Suprapubic skin (tissue), 4 donors: ENCODE results near the gene PANK3. TPM values are rescaled to one million over a fixed set of nuclear protein-coding genes. Genes with fewer than 3 reads are reported as not detected.

Experiments
- DNase-seq, 2 donors: peaks; one replicate each; pipeline ENCODE4 v3.0.0-alpha.2; 2019; ENCODE audit warnings: low spot score in 2 of 2
- H3K27ac ChIP-seq: fragments of 200-600 bp; sonication (generic); one replicate; pipeline ENCODE4 v1.5.1; 2019
- H3K27me3 ChIP-seq: fragments of 200-600 bp; sonication (generic); one replicate; pipeline ENCODE4 v1.5.1; 2019
- H3K36me3 ChIP-seq: fragments of 200-600 bp; sonication (generic); one replicate; pipeline ENCODE4 v1.5.1; 2019
- H3K4me1 ChIP-seq: fragments of 200-600 bp; sonication (generic); one replicate; pipeline ENCODE4 v1.5.1; 2019
- H3K4me3 ChIP-seq: fragments of 200-600 bp; sonication (generic); one replicate; pipeline ENCODE4 v1.5.1; 2019; ENCODE audit warnings: mild to moderate bottlenecking
- H3K9me3 ChIP-seq: fragments of 200-600 bp; sonication (generic); one replicate; pipeline ENCODE4 v1.5.1; 2019
- EP300 ChIP-seq: sonication (generic); formaldehyde crosslinking; IDR thresholded peaks from one replicate; pipeline ENCODE4 v1.6.1; 2017; ENCODE audit warnings: antibody characterized with exemption
- POLR2A ChIP-seq, 2 donors: fragments of 450-650 bp; IDR thresholded peaks; one replicate each; pipeline ENCODE4 v1.6.1; 2017; ENCODE audit warnings: antibody characterized with exemption in 2 of 2, mild to moderate bottlenecking in 2 of 2, moderate library complexity in 2 of 2
- POLR2AphosphoS5 ChIP-seq, 3 donors: sonication (generic); formaldehyde crosslinking; IDR thresholded peaks; one replicate each; pipeline ENCODE4 v1.6.1; 2017; ENCODE audit warnings: antibody characterized with exemption in 3 of 3
- WGBS: methylation state at CpG from one replicate; pipeline ENCODE4 v1.1.5; 2018; 5-methylcytosine and 5-hydroxymethylcytosine counted together
- total RNA-seq, 4 donors: library from RNA; depleted of rRNA; stranded (reverse); fragments of >200 nt; gene quantifications; one replicate each; pipeline ENCODE4 v1.1.0, GENCODE V29; 2016
- TF ChIP-seq, protein P1 (sequence below), 2 donors: fragments of 200-600 bp in 1 of 2; fragments of 450-650 bp in 1 of 2; sonication (generic) in 1 of 2; IDR thresholded peaks; one replicate each; pipeline ENCODE4 v1.5.1; 2016 to 2019; ENCODE audit warnings: antibody characterized with exemption in 2 of 2, mild to moderate bottlenecking in 1 of 2, moderate library complexity in 1 of 2

Gene PANK3
- total RNA-seq, 4 donors from 2014 or later: 30.3 to 53.7 (median 35.0) TPM

DNA sequence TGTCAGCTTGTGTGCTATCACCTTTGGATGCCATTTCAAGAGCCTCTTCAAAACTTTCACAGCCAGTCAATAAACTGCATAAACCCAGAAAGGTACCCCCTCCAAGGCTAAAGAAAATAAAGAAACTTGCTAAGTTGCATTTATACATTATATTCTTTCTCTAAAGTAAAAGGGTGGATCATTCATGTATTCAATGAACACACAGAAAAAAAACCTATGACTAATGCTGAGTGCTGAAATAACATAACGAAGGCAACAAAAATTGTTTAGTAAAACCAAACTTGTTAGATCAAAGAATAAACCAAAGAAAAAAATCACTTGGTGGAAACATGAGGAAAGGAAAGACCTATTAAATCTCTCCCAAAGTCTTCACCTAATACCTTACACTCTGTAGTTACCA is 15.2 kb downstream of the PANK3 start:
- TF ChIP-seq POLR2A (IDR thresholded peaks at IDR 0.05): no peak
- TF ChIP-seq POLR2AphosphoS5 (IDR thresholded peaks at IDR 0.05): no peak
- TF ChIP-seq EP300: no peak
- TF ChIP-seq, protein P1, sequence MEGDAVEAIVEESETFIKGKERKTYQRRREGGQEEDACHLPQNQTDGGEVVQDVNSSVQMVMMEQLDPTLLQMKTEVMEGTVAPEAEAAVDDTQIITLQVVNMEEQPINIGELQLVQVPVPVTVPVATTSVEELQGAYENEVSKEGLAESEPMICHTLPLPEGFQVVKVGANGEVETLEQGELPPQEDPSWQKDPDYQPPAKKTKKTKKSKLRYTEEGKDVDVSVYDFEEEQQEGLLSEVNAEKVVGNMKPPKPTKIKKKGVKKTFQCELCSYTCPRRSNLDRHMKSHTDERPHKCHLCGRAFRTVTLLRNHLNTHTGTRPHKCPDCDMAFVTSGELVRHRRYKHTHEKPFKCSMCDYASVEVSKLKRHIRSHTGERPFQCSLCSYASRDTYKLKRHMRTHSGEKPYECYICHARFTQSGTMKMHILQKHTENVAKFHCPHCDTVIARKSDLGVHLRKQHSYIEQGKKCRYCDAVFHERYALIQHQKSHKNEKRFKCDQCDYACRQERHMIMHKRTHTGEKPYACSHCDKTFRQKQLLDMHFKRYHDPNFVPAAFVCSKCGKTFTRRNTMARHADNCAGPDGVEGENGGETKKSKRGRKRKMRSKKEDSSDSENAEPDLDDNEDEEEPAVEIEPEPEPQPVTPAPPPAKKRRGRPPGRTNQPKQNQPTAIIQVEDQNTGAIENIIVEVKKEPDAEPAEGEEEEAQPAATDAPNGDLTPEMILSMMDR (IDR thresholded peaks at IDR 0.05): no peak
- H3K4me1 ChIP-seq: peaks cover 2% of the 10 kb centered on the region
- no peaks in the 10 kb centered on the region for H3K9me3 ChIP-seq
- H3K27ac ChIP-seq: no peak overlapping the region
- H3K27me3 ChIP-seq: no peaks in the 10 kb centered on the region
- 95% methylated on average over 1 of the region's 1 CpG for WGBS
- DNase-seq: no peak
- peaks cover 29% of the 10 kb centered on the region for H3K36me3 ChIP-seq
- H3K4me3 ChIP-seq: no peak overlapping the region

DNA sequence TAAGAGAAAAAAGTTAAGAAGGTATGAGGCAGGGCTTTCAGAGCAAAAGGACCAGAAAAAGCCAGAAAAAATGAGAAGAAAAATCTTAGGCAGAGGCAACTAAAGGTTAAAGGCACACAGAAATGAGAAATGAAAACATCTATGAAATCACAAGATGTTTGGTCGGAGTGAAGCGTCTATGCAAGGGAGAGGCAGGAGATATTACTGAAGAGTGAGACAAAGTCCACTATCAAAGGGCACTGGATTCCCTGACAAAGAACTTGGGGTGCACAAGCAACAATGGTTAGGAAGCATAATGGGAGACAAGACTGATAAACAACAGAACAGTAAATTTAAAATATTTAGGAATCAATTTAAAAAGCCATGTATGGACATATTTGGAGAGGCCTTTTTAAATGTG is 16.9 kb downstream of the PANK3 start:
- TF ChIP-seq, protein P1 (IDR thresholded peaks at IDR 0.05): no peak
- TF ChIP-seq EP300 (no peak), POLR2A (IDR thresholded peaks at IDR 0.05) (no peak), POLR2AphosphoS5 (IDR thresholded peaks at IDR 0.05) (no peak)
- H3K4me1 ChIP-seq: peaks cover 2% of the 10 kb centered on the region
- no peak overlapping the region for H3K4me3 ChIP-seq
- no peaks in the 10 kb centered on the region for H3K9me3 ChIP-seq
- H3K27ac ChIP-seq: no peak overlapping the region
- DNase-seq: no peak
- H3K27me3 ChIP-seq: no peaks in the 10 kb centered on the region
- H3K36me3 ChIP-seq: peaks cover 41% of the 10 kb centered on the region
- 83% methylated on average over 2 of the region's 2 CpGs for WGBS

- Histone ChIP-seq H3K27me3 (no peaks in the 10 kb centered on the region), H3K4me1 (no peaks in the 10 kb centered on the region), H3K36me3 (peaks cover 34% of the 10 kb centered on the region), H3K9me3 (no peaks in the 10 kb centered on the region), H3K27ac (no peak overlapping the region), H3K4me3 (no peak overlapping the region)
- 93% methylated on average over 2 of the region's 2 CpGs for WGBS
- no peak for DNase-seq
- TF ChIP-seq POLR2AphosphoS5 (IDR thresholded peaks at IDR 0.05) (no peak), POLR2A (IDR thresholded peaks at IDR 0.05) (no peak), EP300 (no peak)
- TF ChIP-seq, protein P1 (IDR thresholded peaks at IDR 0.05): no peak
Measured at GRCh38 chr5:168557389-168557788, 21.8 kb downstream of the PANK3 start.

GRCh38 chr5:168553377-168554130 is 25.6 kb downstream of the PANK3 start:
- 79% methylated on average over 2 of the region's 2 CpGs for WGBS
- TF ChIP-seq POLR2A (IDR thresholded peaks at IDR 0.05): no peak
- TF ChIP-seq, protein P1 (IDR thresholded peaks at IDR 0.05): no peak
- no peak for TF ChIP-seq POLR2AphosphoS5 (IDR thresholded peaks at IDR 0.05)
- no peak for TF ChIP-seq EP300
- Histone ChIP-seq H3K4me3 (no peak overlapping the region), H3K36me3 (peaks cover 29% of the 10 kb centered on the region), H3K27me3 (no peaks in the 10 kb centered on the region), H3K9me3 (no peaks in the 10 kb centered on the region), H3K27ac (no peak overlapping the region), H3K4me1 (no peaks in the 10 kb centered on the region)
- no peak for DNase-seq

DNA sequence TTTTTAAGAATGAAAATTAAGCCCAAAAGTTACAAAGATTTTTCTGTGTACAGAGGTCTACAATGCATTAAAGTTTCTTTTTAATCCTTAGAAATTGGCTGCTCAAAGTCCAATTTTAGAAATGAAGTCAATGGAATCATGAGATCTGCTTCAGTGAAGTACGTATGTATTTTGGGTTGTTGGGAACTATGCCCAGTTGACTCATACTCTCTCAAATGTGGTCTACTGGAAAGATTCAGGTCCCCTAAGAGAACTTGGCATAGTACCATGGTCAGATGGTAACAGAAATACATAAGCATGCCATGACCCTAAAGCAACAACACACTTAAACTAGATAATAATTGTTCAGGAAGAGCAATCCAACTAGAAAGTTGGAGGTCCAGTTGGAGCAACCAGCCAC is 27.0 kb downstream of the PANK3 start:
- 23% methylated on average over 1 of the region's 1 CpG for WGBS

More for the DNA sequence above, 27.0 kb downstream of the PANK3 start:
- no peaks in the 10 kb centered on the region for H3K9me3 ChIP-seq
- H3K36me3 ChIP-seq: peaks cover 15% of the 10 kb centered on the region
- H3K4me3 ChIP-seq: no peak overlapping the region
- H3K4me1 ChIP-seq: no peaks in the 10 kb centered on the region
- no peak for DNase-seq
- H3K27ac ChIP-seq: no peak overlapping the region
- H3K27me3 ChIP-seq: no peaks in the 10 kb centered on the region
- no peak for TF ChIP-seq POLR2A (IDR thresholded peaks at IDR 0.05)
- no peak for TF ChIP-seq EP300
- no peak for TF ChIP-seq POLR2AphosphoS5 (IDR thresholded peaks at IDR 0.05)
